Spinal cord (tissue), 10 donors: Measurements from ENCODE around the gene FAR2. TPM values are rescaled to one million over a fixed set of nuclear protein-coding genes. Genes with fewer than 3 reads are reported as not detected.
"Not testable (repeated sequence)": the region's sequence is repeated elsewhere in the genome, so short reads cannot be mapped to it uniquely, and the experiment has no call there.

Source experiments
- DNase-seq, 6 donors: peaks; one replicate each; pipeline versions ENCODE4 v3.0.0 to v3.0.0-alpha.2; 2013 to 2015; ENCODE audit warnings: low spot score in 6 of 6, low read depth in 4 of 6
- H3K27ac ChIP-seq: one replicate; pipeline ENCODE4 v1.5.1; 2013; ENCODE audit warnings: low read depth, low read length, control low read depth
- H3K27me3 ChIP-seq: one replicate; pipeline ENCODE4 v1.6.1; 2013; ENCODE audit warnings: low read length; ENCODE audit not compliant: control insufficient read depth, insufficient read depth
- H3K36me3 ChIP-seq: one replicate; pipeline ENCODE4 v1.6.1; 2013; ENCODE audit warnings: low read length; ENCODE audit not compliant: control insufficient read depth, insufficient read depth
- H3K4me1 ChIP-seq: one replicate; pipeline ENCODE4 v1.6.1; 2013; ENCODE audit warnings: low read length; ENCODE audit not compliant: control insufficient read depth, insufficient read depth
- H3K4me3 ChIP-seq: one replicate; pipeline ENCODE4 v1.5.1; 2013; ENCODE audit warnings: low read depth, low read length, control low read depth
- H3K9me3 ChIP-seq: one replicate; pipeline ENCODE4 v1.6.1; 2013; ENCODE audit warnings: low read length; ENCODE audit not compliant: control insufficient read depth, insufficient read depth
- WGBS: methylation state at CpG from one replicate; pipeline ENCODE4 v1.1.5; 2013; ENCODE audit warnings: missing lambda C conversion rate; ENCODE audit not compliant: insufficient coverage; 5-methylcytosine and 5-hydroxymethylcytosine counted together
- polyA plus RNA-seq, 2 donors: library from polyadenylated mRNA; unstranded; fragments of 120-200 nt; gene quantifications; one replicate each; pipeline ENCODE4 v1.2.1, GENCODE V29; 2013; ENCODE audit not compliant: insufficient read length in 2 of 2
- total RNA-seq, 2 donors: library from RNA; depleted of rRNA in 1 of 2; stranded (reverse); fragments of 120-200 nt in 1 of 2; fragments of >200 nt in 1 of 2; gene quantifications; one replicate each; pipeline versions ENCODE4 v1.2.3 to v1.2.4, GENCODE V29; 2013 to 2014
- donor health status: healthy.

FAR2 gene
- total and polyA plus RNA-seq, 4 donors, result 11.4 to 33.2 (median 25.8) TPM

- Histone ChIP-seq H3K27ac (no peak overlapping the region), H3K36me3 (no peaks in the 10 kb centered on the region), H3K9me3 (no peaks in the 10 kb centered on the region), H3K4me3 (no peak overlapping the region), H3K4me1 (no peaks in the 10 kb centered on the region), H3K27me3 (no peaks in the 10 kb centered on the region)
- WGBS, result 83% methylated on average over 21 of the region's 21 CpGs
- DNase-seq, result no peak
These were observed 107.5 kb downstream of the FAR2 start for GRCh38 chr12:29256598-29256997.

DNA sequence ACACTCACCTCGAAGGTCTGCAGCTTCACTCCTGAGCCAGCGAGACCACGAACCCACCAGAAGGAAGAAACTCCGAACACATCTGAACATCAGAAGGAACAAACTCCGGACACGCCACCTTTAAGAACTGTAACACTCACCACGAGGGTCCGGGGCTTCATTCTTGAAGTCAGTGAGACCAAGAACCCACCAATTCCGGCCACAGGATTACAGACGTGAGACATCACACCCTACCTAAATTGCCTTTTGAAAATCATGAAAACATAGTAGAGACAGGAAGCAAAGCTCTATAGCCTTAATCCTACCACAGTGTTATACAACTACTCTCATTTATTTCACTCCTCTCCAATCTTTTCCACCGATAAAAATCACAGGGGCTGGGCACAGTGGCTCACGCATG lies 108.6 kb downstream of the FAR2 start:
- H3K36me3 ChIP-seq, H3K9me3 ChIP-seq, H3K27me3 ChIP-seq, DNase-seq, H3K4me1 ChIP-seq, H3K27ac ChIP-seq, H3K4me3 ChIP-seq: not testable (repeated sequence)
- WGBS, result 95% methylated on average over 5 of the region's 12 CpGs

GRCh38 chr12:29264424-29264823 lies 115.3 kb downstream of the FAR2 start:
- Histone ChIP-seq H3K27me3 (no peaks in the 10 kb centered on the region), H3K9me3 (no peaks in the 10 kb centered on the region), H3K27ac (no peak overlapping the region), H3K4me3 (no peak overlapping the region), H3K36me3 (no peaks in the 10 kb centered on the region), H3K4me1 (no peaks in the 10 kb centered on the region)
- DNase-seq, result no peak

DNA sequence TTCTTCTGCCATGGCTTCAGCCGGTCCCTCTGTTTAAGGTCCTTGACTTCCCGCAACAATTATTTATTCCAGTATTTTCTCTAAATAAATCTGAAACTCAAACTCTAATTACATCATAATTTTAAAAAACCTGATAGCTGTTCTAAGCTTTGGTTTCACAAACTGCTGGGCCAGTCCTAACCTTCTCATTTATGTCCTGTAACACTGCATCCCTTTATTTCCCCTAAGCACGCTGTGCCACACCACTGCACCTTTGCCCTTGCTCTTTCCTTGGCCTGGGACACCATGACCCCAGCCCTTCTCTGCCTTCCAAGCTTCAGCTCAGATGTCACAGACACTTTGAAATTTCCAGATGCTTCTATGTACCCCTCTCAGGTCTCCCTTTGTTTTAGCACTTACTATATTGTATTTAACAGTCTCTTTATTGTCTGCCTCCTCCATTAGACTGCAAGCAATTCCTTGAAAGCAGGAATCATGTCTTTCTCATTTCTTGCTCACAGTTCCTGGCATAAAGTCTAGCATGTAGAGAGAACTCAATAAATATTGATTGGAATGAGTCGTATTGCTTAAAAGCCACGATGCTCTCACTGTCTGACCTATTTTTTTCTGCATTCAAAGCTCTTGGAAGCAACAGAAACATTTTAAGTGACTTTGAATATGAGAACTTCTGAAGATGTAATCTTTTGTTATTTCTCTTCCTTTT lies 120.8 kb downstream of the FAR2 start:
- Histone ChIP-seq H3K27me3 (no peaks in the 10 kb centered on the region), H3K36me3 (peaks cover 3% of the 10 kb centered on the region), H3K4me3 (no peak overlapping the region), H3K27ac (no peak overlapping the region), H3K4me1 (no peaks in the 10 kb centered on the region), H3K9me3 (no peaks in the 10 kb centered on the region)
- 84% methylated on average over 3 of the region's 5 CpGs for WGBS
- peak in 1 of 6 donors; percentile 6 for DNase-seq

DNA sequence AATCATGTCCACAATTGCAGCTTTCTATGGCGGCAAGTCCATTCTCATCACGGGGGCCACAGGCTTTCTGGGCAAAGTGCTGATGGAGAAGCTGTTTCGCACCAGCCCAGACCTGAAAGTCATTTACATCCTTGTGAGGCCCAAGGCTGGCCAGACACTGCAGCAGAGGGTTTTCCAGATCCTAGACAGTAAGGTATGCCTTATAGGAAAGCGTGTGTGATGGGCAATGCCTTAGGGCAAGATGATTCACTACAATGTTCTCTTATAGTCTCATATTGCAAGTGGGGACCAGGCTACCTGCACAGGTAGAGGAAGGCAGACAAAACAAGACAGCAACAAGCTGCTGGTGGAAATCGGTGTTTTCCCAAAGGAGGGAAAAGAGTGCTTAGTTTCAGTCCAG lies 121.4 kb downstream of the FAR2 start:
- Histone ChIP-seq H3K4me1 (no peaks in the 10 kb centered on the region), H3K4me3 (no peak overlapping the region), H3K27me3 (no peaks in the 10 kb centered on the region), H3K36me3 (peaks cover 3% of the 10 kb centered on the region), H3K9me3 (no peaks in the 10 kb centered on the region), H3K27ac (no peak overlapping the region)
- DNase-seq, result no peak
- WGBS, result 90% methylated on average over 4 of the region's 5 CpGs

DNA sequence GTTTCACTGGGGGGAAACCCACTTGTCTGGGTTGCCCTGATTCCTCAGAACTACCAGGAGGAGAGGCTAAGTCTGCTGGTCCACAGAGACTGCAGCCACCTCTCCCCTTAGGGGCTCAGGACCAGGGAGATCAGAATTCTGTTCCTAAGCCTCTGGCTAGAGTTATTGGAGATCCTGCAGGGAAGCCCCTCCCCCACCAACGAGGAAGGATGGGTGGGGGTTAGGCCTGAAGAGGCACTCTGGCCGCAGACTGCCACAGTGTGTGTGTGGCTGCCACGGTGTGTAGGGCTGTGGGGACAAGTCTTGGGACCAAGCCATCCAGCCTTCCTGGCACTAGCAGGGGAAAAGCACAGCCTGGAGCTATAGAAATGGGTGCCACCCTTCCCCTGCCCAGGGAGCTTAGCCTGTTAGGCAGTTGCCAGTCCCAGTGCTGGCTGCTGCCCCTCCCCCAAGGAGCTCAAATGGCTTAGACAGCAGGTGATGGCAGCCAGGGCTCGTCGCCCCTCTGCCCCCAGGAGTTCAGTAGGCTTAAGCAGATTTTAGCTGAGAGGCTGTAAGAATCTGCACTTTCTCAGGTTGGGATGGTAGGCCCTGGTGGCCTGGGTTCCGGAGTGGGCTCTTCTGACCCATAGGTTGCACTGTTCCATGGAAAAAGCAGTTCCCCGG lies 124.2 kb downstream of the FAR2 start:
- no peaks in the 10 kb centered on the region for H3K9me3 ChIP-seq
- no peak overlapping the region for H3K4me3 ChIP-seq
- H3K4me1 ChIP-seq, result no peaks in the 10 kb centered on the region
- no peak overlapping the region for H3K27ac ChIP-seq
- no peaks in the 10 kb centered on the region for H3K27me3 ChIP-seq
- DNase-seq, result no peak
- 75% methylated on average over 4 of the region's 7 CpGs for WGBS
- H3K36me3 ChIP-seq, result peaks cover 3% of the 10 kb centered on the region

GRCh38 chr12:29275834-29276233 lies 126.8 kb downstream of the FAR2 start:
- WGBS, result 100% methylated on average over 2 of the region's 3 CpGs
- Histone ChIP-seq H3K4me1 (no peaks in the 10 kb centered on the region), H3K9me3 (no peaks in the 10 kb centered on the region), H3K27me3 (no peaks in the 10 kb centered on the region), H3K4me3 (no peak overlapping the region), H3K27ac (no peak overlapping the region), H3K36me3 (peaks cover 3% of the 10 kb centered on the region)
- DNase-seq, result no peak

DNA sequence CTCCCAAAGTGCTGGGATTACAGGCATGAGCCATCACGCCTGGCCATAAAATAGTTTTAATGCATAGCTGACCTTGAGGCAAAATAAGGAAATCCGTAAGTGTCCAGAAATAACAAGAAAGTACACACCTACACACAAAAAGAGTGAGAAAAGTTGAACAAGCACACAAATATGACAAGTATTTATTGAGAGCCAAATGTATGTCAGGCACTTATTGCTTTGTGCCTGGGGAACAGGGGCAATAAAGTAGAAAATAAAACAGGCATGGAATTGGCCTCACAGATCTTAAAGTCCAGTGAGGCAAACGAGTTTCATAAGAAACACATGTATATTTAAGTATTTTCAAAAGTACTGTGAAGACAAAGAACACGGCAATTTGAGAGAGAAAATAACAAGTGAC lies 128.2 kb downstream of the FAR2 start:
- Histone ChIP-seq H3K27ac (no peak overlapping the region), H3K9me3 (no peaks in the 10 kb centered on the region), H3K36me3 (peaks cover 3% of the 10 kb centered on the region), H3K4me1 (no peaks in the 10 kb centered on the region), H3K27me3 (no peaks in the 10 kb centered on the region), H3K4me3 (no peak overlapping the region)
- DNase-seq, result no peak
- 100% methylated on average over 1 of the region's 4 CpGs for WGBS

GRCh38 chr12:29278673-29279420 lies 129.8 kb downstream of the FAR2 start:
- Histone ChIP-seq H3K4me1 (no peaks in the 10 kb centered on the region), H3K9me3 (no peaks in the 10 kb centered on the region), H3K36me3 (no peaks in the 10 kb centered on the region), H3K27ac (no peak overlapping the region), H3K27me3 (no peaks in the 10 kb centered on the region), H3K4me3 (no peak overlapping the region)
- WGBS, result no CpG with 5 or more reads among the region's 3 CpGs
- peak in 1 of 6 donors; percentile 4 for DNase-seq
